GM18507 (cell line): Measurements from ENCODE around the gene FFAR3.
"Not testable (repeated sequence)": the region's sequence is repeated elsewhere in the genome, so short reads cannot be mapped to it uniquely, and the experiment has no call there.

Source experiments
- DNase-seq: peaks from one replicate; pipeline ENCODE4 v3.0.0; 2011; ENCODE audit warnings: low read depth; ENCODE audit not compliant: insufficient read length; ENCODE audit errors: extremely low spot score
- FAIRE-seq: peaks from 2 replicates; lab custom pipeline; 2011; peaks lifted over from hg19 to GRCh38; lab: Jason Lieb, UNC

FFAR3 gene

DNA sequence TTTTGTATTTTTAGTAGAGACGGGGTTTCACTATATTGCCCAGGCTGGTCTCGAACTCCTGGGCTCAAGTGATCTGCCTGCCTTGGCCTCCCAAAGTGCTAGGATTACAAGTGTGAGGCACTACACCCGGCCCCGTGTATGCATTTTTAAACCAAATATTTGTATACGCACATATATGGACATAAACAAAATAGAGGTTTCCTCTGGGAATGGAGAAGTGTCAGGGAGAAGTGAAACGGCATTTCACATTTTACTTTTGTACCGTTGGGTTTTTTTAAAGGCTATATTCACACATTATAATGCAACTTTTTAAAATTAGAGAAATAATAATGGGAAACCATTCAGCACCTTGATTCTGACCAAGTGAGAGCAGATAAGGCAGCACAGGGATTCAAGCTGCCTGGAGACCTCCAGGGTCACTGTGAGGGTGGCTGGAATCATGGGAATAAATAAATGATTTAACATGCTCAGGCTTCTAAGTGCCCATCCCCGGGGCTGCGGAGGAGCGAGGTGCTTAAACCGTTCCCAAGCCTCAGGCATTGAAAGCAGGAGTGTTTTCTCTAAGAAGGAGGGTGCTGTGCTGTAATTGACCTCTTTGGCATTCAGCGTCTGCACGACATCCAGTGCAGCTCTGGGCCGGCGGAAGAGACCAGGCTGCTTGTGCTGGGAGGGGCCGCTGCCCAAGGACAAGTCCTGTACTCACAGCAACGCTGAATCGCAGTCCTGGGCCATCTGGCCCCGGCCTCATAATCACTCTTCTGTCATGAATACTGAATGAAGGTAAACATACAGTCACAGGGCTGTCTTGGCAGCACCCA, 37.3 kb downstream of the FFAR3 start:
- FAIRE-seq (no peak), DNase-seq (no peak)

- no peak for FAIRE-seq
- no peak for DNase-seq
Observed at GRCh38 chr19:35396240-35396885, 38.1 kb downstream of the FFAR3 start.

DNA sequence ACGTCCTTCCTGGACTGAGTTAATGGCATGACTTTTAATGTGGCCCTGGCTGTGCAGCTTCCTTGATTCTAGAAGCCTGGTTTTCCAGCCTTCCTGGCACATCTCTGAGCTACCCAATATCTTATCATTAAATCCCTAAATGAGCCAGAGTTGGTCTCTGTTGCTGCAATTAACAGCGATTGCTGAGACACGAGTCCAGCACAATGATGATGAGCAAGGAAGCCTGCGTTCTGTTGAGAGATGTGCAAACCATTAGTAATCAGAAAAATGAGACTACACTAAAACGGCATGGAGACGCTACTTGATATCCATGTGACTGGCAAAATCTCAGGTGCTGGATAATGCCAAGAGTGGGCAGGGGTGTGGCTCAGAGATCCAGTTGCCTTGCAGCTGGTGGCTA, 38.8 kb downstream of the FFAR3 start:
- DNase-seq (no peak), FAIRE-seq (no peak)

- FAIRE-seq (no peak), DNase-seq (no peak)
Observed at GRCh38 chr19:35398570-35398969, 40.3 kb downstream of the FFAR3 start.

GRCh38 chr19:35399231-35399630, 41.0 kb downstream of the FFAR3 start:
- DNase-seq = no peak
- no peak for FAIRE-seq

- FAIRE-seq = no peak
- DNase-seq = no peak
Observed at GRCh38 chr19:35399948-35400772, 41.9 kb downstream of the FFAR3 start.

- FAIRE-seq (no peak), DNase-seq (no peak)
Observed at GRCh38 chr19:35400773-35401100, 42.5 kb downstream of the FFAR3 start.

GRCh38 chr19:35401416-35401815, 43.2 kb downstream of the FFAR3 start:
- not testable (repeated sequence) for DNase-seq
- peak; percentile 78 for FAIRE-seq

GRCh38 chr19:35403116-35403760, 45.0 kb downstream of the FFAR3 start:
- peak; percentile 57 for FAIRE-seq

DNA sequence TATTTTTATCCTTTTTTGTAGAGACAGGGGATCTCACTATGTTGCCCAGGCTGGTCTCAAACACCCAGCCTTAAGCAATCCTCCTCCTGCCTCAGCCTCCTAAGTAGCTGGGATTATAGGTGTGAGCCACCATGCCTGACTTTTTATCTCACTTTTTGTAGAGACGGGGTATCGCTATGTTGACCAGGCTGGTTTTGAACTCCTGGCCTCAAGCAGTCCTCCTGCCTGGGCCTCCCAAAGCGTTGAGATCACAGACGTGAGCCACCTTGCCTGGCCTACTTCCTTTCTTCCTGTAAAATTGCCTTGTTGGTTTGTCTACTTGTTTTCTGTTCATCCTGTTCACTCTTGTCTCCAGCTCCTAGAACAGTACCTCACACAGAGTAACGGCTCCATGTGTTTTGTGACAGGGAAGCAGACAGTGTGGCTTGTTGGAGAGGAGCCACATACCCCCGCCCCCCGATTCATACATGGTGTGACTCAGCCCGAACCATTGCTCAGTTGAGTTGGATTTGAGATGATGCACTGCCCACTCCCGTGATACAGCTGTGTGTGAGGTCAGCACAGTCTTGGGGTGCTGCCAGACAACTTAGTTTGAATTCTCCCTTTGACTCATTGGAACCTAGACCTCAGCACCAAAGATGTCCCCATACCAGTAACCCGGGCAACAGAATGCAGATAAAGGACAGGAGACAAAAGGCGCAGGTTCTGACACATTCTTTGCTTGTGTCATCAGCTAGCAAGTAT, 46.8 kb downstream of the FFAR3 start:
- peak; percentile 87 for FAIRE-seq
- peak; percentile 52 for DNase-seq

More at GRCh38 chr19:35403116-35403760, 45.0 kb downstream of the FFAR3 start:
- DNase-seq = no peak

- FAIRE-seq (no peak), DNase-seq (no peak)
Observed at GRCh38 chr19:35407619-35408018, 49.4 kb downstream of the FFAR3 start.

DNA sequence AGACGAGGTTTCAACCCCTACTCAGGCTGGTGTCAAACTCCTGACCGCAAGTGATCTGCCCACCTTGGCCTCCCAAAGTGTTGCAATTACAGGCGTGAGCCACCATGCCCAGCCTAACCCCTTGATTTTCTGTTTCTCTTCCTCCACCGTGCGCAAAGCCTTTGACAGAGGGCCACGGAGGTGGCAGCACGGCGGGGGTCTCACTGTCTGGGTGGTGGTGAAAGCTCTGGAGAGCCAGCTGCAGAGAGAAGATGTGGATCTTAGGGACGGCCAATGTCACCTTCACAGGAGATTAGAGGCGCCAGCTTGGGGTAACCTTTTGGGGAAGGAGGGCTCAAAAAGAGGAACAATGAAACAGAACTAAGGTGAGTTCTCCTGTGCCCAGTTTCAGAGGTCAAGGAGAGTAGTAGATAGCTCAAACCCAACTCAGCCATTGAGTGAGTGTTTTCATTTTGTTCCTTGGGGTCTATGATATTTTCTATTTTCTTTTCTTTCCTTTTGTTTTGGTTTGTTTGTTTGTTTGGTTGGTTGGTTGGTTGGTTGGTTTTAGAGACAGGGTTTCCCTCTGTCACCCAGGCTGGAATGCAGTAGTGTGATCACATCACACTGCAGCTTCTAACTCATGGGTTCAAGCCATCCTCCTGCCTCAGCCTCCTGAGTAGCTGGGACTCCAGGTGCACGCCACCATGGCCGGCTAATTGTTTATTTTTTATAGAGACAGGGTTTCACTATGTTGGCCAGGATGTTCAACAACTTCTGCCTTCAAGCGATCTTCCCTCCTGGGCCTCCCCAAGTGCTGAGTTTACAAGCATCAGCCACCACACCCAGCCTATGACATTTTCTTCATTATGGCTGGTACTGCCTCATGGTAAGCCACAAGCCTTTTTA, 50.3 kb downstream of the FFAR3 start:
- peak; percentile 44 for DNase-seq
- FAIRE-seq = peak; percentile 97

DNA sequence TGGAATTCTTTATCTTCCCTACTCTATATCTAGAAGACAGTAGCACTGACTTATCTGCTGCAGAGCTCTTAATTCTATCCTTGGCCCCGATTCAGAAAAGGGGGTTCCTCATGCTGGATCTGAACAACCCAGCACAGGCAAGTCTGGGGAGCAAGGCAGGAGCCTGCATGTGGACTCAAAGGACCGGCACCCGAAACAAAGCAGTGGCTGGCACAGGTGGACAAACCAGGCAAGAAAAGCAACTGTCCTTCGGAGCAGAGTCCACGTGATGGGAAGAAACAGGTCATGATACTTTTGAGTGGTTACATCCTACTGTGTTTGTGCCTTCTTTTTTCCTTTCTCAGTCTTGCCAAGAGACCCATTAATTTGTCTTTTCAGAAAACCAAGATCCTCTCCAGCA, 50.9 kb downstream of the FFAR3 start:
- FAIRE-seq = no peak

More for the DNA sequence above, 50.9 kb downstream of the FFAR3 start:
- no peak for DNase-seq
